GM12872 (cell line): ENCODE data around the gene SIDT2.

Source experiments
- TF ChIP-seq, protein P1 (sequence below): IDR thresholded peaks from 3 replicates; pipeline ENCODE4 v1.5.1; 2011; ENCODE audit warnings: low read depth, mild to moderate bottlenecking, low read length, moderate library complexity; ENCODE audit not compliant: insufficient read depth

SIDT2 gene

DNA sequence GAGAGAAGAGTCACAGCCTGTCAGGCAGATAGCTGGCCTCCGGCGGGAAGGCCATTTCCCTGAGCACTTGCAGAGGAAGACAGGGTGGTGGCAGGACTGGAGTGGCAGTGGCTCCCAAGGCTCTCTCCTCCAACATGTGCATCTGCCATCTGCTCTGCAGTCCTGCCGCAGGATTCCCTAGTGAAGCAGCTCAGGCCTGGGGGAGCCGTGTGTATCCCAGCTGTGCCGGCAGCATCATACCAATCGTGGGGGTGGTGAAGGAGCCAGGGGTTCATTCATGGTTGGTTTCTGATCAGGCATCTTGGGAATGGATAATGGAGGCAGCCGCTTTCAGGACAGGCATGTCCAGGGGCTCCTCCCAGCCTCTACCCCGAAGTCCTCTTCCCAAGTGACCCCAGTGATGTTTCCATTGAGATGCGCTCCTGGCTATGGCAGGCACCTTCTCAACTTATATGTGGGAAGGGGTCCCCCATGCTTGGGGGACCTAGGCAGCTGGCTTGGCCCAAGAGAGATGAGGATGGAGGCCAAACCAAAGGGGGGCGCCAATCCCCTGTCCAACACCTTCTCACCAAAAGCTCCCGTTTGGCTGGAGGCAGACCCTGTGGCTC, 26.8 kb downstream of the SIDT2 start:
- TF ChIP-seq, protein P1, sequence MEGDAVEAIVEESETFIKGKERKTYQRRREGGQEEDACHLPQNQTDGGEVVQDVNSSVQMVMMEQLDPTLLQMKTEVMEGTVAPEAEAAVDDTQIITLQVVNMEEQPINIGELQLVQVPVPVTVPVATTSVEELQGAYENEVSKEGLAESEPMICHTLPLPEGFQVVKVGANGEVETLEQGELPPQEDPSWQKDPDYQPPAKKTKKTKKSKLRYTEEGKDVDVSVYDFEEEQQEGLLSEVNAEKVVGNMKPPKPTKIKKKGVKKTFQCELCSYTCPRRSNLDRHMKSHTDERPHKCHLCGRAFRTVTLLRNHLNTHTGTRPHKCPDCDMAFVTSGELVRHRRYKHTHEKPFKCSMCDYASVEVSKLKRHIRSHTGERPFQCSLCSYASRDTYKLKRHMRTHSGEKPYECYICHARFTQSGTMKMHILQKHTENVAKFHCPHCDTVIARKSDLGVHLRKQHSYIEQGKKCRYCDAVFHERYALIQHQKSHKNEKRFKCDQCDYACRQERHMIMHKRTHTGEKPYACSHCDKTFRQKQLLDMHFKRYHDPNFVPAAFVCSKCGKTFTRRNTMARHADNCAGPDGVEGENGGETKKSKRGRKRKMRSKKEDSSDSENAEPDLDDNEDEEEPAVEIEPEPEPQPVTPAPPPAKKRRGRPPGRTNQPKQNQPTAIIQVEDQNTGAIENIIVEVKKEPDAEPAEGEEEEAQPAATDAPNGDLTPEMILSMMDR: no peak

- TF ChIP-seq, protein P1: no peak
Observed at GRCh38 chr11:117210620-117211019, 32.1 kb downstream of the SIDT2 start.

DNA sequence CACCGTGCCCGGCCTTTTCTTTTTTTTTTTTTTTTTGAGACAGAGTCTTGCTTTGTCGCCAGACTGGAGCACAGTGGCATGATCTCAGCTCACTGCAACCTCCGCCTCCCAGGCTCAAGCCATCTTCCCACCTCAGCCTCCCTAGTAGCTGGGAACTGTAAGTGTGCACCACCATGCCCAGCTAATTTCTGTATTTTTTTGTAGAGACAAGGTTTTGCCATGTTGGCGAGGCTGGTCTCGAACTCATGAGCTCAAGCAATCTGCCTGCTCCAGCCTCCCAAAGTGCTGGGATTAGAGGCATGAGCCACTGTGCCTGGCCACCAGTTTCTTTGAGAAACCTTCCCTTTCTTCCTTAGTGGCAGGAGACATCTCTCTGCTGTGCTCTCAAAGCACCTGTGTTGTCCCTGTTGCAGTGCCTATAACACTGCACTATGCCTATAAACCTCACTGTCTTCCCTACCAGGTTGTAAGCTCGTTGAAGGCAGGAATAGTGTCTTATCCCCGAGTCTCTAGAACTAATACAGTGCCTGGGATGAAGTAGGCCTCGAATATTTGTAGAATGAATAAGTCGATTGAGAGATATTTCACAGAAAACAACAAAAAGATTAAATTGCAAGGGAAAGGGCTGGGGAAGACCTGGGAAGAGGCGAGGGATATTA, 34.3 kb downstream of the SIDT2 start:
- TF ChIP-seq, protein P1: no peak

- TF ChIP-seq, protein P1: no peak
Observed at GRCh38 chr11:117214404-117215110, 36.0 kb downstream of the SIDT2 start.

GRCh38 chr11:117217141-117218084, 38.9 kb downstream of the SIDT2 start:
- TF ChIP-seq, protein P1: no peak

GRCh38 chr11:117218133-117218915, 39.8 kb downstream of the SIDT2 start:
- TF ChIP-seq, protein P1: no peak
